Measurements from ENCODE around the gene AHNAK2. TPM values are rescaled to one million over a fixed set of nuclear protein-coding genes. Genes with fewer than 3 reads are reported as not detected.

AHNAK2 gene
- total RNA-seq, 1 experiment from 2014 or later: 45.0 TPM

- intact Hi-C loops (cut with micrococcal nuclease): no loop called here
- peak overlapping the region; percentile 98 for H3K27ac ChIP-seq (ENCODE audit: low read depth, low read length)
- ATAC-seq: peak; percentile 34
- H3K9me3 ChIP-seq (ENCODE audit: control insufficient read depth in 1 of 2, insufficient read depth in 1 of 2, low read depth in 1 of 2, low read length in 2 of 2): no peaks in the 10 kb centered on the region
- no peaks in the 10 kb centered on the region for H3K9me2 ChIP-seq (ENCODE audit: insufficient read depth)
- H2AFZ ChIP-seq (ENCODE audit: low read depth, low read length, poor library complexity, severe bottlenecking): no peak overlapping the region
- H3K36me3 ChIP-seq (ENCODE audit: control insufficient read depth in 1 of 2, insufficient read depth in 2 of 2, low read length in 2 of 2): no peaks in the 10 kb centered on the region; a peak in 1 of 4 replicates
- ChIA-PET POLR2A (no interaction called here), RAD21 (ENCODE audit: low non-redundant PET in 1 of 2, low total read pairs in 2 of 2, uncharacterized antibody in 2 of 2, unreplicated experiment in 2 of 2) (no interaction called here), CTCF (interaction anchor here (1.1 to 1.3 kb wide), 2 partner anchors 69 to 78 kb away, joined by 3 read pairs; no protein-coding TSS in a partner anchor)
- no peak for DNase-seq (ENCODE audit: low read depth, low spot score)
- no peaks in the 10 kb centered on the region for H3K79me2 ChIP-seq (ENCODE audit: insufficient read depth, low read length)
- peak overlapping the region; percentile 80 for H3K9ac ChIP-seq (ENCODE audit: low read length)
- H4K20me1 ChIP-seq (ENCODE audit: insufficient read depth): no peaks in the 10 kb centered on the region
- no TSS peak for BruUV-seq (replicated peaks)
- peak overlapping the region; percentile 42 to 56 for H3K4me3 ChIP-seq (replicated peaks in 1 of 2; ENCODE audit: low read depth in 1 of 2, low read length in 2 of 2)
- TF ChIP-seq ZFX (IDR thresholded peaks at IDR 0.05): 0 out of 2 replicates have a peak, but pooled peaks have one; percentile 22
- no peak for TF ChIP-seq POLR2AphosphoS5 (IDR thresholded peaks at IDR 0.05; ENCODE audit: low read depth, low read length)
- TF ChIP-seq ATF3 (IDR thresholded peaks at IDR 0.05): no peak
- no peak for TF ChIP-seq ELF1 (IDR thresholded peaks at IDR 0.05; ENCODE audit: borderline replicate concordance, low read depth)
- no peak for TF ChIP-seq EGR1 (IDR thresholded peaks at IDR 0.05; ENCODE audit: low read depth)
- no peak for TF ChIP-seq ZBTB33 (IDR thresholded peaks at IDR 0.05; ENCODE audit: extremely low read depth, insufficient replicate concordance, low read length)
- no peak for TF ChIP-seq YY1 (IDR thresholded peaks at IDR 0.05; ENCODE audit: extremely low read depth, insufficient replicate concordance, low read depth, low read length)
- TF ChIP-seq EZH2 (IDR thresholded peaks at IDR 0.05): no peak
- peak overlapping the region; percentile 90 for H3K4me2 ChIP-seq (ENCODE audit: low read length)
- peaks cover 50 to 62% of the 10 kb centered on the region in 2 experiments for H3K4me1 ChIP-seq (ENCODE audit: control insufficient read depth in 1 of 2, insufficient read depth in 2 of 2, low read length in 2 of 2)
- no peaks in the 10 kb centered on the region for H3K27me3 ChIP-seq (ENCODE audit: insufficient read depth, low read length)
Measured at GRCh38 chr14:104967386-104968152, 10.6 kb downstream of the AHNAK2 start.

Data from HCT116 (cell line).